Measurements from ENCODE around the gene EEF1A2.

Gene EEF1A2

DNA sequence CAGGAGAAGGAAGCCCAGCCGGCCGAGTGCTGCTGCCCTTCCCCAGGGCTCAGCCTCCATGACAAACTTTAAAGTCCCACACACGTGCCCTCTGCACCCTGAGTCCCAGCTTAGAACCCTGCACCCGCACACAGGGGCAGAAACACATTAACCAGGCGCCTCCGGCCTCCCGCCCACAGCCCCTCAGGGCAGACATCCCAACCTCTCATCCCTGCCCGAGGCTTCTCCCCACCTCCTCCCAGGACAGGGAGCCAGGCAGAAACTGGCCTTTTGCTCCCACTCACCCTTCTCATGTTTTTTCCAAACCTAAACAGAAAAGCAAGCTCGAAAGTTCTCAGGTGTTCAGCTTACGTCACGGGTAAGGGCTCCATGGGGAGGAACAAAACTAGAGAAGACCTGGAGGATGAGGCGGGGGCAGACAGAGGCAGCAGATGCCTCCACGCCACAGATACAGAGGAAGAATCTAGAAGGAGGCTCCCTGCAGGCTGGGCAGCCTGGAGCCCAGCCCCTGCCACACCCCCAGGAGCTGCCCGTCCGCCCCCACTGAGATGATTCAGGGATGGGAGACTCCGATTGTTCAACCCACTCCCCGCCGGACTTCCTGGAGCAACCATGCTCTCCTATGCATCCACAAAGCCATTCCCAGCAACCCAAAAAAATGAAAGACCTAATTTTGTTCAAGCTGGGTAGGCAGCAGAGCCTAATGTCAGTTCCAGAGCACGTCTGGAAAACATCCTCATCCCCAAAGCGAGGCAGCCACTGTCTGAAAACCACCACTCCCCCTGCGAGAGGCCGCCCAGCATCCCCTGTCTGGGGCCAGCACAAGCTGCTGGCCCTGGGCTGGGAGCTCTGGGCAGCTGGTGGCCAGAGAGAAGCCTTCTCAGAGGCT lies 35.2 kb downstream of the EEF1A2 start:
- TF ChIP-seq, protein P1, sequence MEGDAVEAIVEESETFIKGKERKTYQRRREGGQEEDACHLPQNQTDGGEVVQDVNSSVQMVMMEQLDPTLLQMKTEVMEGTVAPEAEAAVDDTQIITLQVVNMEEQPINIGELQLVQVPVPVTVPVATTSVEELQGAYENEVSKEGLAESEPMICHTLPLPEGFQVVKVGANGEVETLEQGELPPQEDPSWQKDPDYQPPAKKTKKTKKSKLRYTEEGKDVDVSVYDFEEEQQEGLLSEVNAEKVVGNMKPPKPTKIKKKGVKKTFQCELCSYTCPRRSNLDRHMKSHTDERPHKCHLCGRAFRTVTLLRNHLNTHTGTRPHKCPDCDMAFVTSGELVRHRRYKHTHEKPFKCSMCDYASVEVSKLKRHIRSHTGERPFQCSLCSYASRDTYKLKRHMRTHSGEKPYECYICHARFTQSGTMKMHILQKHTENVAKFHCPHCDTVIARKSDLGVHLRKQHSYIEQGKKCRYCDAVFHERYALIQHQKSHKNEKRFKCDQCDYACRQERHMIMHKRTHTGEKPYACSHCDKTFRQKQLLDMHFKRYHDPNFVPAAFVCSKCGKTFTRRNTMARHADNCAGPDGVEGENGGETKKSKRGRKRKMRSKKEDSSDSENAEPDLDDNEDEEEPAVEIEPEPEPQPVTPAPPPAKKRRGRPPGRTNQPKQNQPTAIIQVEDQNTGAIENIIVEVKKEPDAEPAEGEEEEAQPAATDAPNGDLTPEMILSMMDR (IDR thresholded peaks at IDR 0.05; ENCODE audit: insufficient read depth, low read depth, low read length, missing control alignments) = no peak
- DNase-seq (ENCODE audit: low read depth) = no peak
- no peak overlapping the region for H3K4me3 ChIP-seq (ENCODE audit: low read depth, low read length)

DNA sequence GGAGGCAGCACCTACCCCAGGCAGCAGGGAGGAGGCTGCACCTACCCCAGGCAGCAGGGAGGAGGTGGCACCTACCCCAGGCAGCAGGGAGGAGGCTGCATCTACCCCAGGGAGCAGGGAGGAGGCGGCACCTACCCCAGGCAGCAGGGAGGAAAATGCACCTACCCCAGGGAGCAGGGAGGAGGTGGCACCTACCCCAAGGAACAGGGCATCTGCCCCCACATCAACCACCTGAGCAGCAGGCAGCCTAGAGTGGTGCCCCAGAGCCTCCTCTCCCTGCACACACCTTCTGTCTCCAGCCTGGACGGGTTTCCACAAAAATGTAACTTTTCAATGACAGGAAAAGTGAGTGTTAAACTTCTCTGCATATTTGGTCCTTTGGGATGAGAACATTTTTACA lies 36.6 kb downstream of the EEF1A2 start:
- TF ChIP-seq, protein P1 (IDR thresholded peaks at IDR 0.05; ENCODE audit: insufficient read depth, low read depth, low read length, missing control alignments) = no peak
- no peak for DNase-seq (ENCODE audit: low read depth)
- H3K4me3 ChIP-seq (ENCODE audit: low read depth, low read length) = no peak overlapping the region

DNA sequence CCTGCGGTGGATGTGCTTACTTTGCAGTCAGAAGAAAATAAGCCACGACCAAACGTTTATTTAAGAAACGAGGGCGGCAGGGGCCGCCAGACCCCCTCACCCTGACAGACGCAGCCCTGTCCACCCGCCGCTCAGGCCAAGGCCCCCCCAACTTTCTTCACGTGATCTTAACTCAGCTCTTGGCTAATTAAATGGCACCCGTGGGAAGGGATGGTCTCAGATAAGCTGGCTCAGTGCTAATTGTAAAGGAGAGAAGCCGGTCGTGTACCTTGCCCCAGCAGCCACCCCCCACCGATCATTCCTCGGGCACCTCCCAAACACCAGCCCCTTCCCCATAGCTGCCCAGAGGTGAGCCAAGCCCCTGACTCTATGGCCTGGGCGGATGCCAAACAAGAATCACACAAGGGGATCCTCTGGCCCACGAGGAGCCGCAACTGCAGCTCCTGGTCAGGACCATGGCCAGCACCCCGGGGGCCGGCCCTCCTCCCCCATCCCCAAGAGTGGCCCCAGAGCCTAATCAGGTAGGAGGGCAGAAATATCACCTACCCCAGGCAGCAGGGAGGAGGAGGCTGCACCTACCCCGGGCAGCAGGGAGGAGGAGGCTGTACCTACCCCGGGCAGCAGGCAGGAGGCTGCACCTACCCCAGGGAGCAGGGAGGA lies 37.6 kb downstream of the EEF1A2 start:
- TF ChIP-seq, protein P1 (IDR thresholded peaks at IDR 0.05; ENCODE audit: insufficient read depth, low read depth, low read length, missing control alignments) = no peak
- H3K4me3 ChIP-seq (ENCODE audit: low read depth, low read length) = no peak overlapping the region
- no peak for DNase-seq (ENCODE audit: low read depth)

DNA sequence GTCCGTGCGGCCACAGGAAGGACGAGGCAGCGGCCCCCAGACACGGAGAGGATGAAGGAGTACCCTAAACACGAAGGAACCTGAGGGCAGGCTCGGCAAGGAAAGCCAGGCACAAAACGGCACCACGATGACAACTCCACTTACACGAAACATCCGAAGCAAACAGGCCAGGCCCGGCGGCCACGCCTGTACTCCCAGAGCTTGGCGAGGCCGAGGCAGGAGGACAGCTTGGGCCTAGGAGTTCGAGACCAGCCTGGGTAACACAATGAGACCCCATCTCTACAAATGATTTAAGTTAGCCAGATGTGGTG lies 39.9 kb downstream of the EEF1A2 start:
- no peak overlapping the region for H3K4me3 ChIP-seq (ENCODE audit: low read depth, low read length)
- DNase-seq (ENCODE audit: low read depth) = no peak
- TF ChIP-seq, protein P1 (IDR thresholded peaks at IDR 0.05; ENCODE audit: insufficient read depth, low read depth, low read length, missing control alignments) = no peak

DNA sequence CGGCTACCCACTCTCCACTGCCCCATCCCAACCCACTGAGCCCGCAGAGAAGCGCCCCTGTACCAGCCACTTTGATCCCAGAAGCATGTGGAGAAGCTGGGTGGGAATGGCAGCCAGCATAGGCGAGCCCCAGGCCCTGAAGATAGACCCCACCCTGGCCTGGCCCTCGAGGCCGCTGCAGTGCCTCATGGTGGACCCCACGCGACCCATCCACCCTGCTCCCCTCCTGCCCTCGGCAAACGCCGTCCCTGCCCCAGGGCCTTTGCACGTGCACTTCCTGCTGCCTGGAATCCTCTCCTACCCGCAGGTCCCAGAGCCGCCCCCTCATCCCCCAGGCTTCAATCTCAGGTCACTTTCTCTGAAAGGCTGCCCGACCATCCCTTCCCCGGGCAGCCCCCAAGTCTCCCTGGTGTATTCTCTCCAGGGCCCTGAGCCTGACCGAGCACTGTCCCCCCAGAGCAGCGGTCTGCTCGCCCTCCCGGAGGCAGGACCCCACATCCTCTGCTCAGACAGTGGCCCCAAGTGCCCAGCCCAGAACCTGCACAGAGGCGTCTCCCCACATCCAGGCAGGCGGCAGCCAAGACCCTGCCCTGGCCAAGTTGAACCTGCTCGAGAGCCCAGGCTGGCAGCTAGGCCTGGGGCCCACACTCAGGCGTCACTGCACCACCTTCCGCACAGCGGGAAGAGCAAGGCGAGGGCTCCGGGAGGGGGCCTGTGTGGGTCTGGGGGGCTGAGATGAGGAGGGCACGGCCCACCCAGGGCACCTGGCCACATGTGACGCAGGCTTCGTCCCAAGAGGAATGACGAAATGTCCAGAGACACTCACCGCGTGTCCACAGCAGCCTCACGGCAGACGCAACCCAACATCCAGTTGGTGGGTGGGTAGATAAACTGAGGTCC lies 40.5 kb downstream of the EEF1A2 start:
- TF ChIP-seq, protein P1 (IDR thresholded peaks at IDR 0.05; ENCODE audit: insufficient read depth, low read depth, low read length, missing control alignments) = no peak
- no peak for DNase-seq (ENCODE audit: low read depth)
- no peak overlapping the region for H3K4me3 ChIP-seq (ENCODE audit: low read depth, low read length)

DNA sequence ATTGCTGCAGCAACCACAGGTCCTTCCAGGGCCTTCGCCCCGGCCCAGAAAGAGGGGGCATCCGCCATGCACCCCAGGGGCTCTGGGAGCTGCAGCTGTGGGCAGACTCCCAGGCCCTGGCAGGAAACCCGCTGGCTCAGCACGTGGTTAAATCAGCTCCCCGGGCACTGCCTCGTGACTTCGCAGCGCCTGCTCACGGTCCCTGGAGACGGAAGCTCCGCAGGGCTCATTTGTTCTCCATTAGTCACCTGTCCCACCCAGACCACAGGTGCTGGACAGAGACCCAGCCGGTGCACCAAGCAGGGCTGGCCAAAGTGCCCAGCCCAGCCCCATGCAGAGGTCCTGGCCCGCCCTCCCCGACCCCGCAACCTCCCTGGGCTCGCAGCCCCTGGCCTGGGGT lies 41.1 kb downstream of the EEF1A2 start:
- TF ChIP-seq, protein P1 (IDR thresholded peaks at IDR 0.05; ENCODE audit: insufficient read depth, low read depth, low read length, missing control alignments) = no peak
- no peak for DNase-seq (ENCODE audit: low read depth)
- no peak overlapping the region for H3K4me3 ChIP-seq (ENCODE audit: low read depth, low read length)
